Thyroid gland (tissue), 4 donors: Measurements from ENCODE around the gene SIK3.

Experiments used
- POLR2A ChIP-seq, 2 donors: fragments of 450-650 bp; IDR thresholded peaks; one replicate each; pipeline ENCODE4 v1.6.1; 2017; ENCODE audit warnings: antibody characterized with exemption in 2 of 2, mild to moderate bottlenecking in 2 of 2, moderate library complexity in 1 of 2
- TF ChIP-seq, protein P1 (sequence below), 6 experiments: fragments of 200-600 bp in 3 of 6; fragments of 450-650 bp in 3 of 6; sonication (generic) in 3 of 6; IDR thresholded peaks; one replicate each; pipeline ENCODE4 v1.5.1; 2016 to 2019; ENCODE audit warnings: antibody characterized with exemption in 6 of 6, mild to moderate bottlenecking in 2 of 6, inconsistent platforms in 1 of 6, moderate library complexity in 1 of 6

DNA sequence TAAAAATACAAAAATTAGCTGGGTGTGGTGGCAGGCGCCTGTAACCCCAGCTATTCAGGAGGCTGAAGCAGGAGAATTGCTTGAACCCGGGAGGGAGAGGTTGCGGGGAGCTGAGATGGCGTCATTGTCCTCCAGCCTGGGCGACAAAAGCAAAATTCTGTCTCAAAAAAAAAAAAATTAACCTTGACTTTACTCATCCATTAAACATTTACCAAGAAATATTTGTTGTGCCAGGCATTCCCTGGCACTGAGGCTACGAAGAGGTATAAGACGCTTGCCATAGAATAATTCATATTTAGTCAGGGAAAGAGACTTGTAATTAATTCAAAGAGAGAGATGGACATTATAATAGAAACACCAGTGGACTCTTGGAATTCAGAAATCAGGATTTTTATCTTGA is 32.7 kb upstream of the SIK3 start:
- TF ChIP-seq, protein P1, sequence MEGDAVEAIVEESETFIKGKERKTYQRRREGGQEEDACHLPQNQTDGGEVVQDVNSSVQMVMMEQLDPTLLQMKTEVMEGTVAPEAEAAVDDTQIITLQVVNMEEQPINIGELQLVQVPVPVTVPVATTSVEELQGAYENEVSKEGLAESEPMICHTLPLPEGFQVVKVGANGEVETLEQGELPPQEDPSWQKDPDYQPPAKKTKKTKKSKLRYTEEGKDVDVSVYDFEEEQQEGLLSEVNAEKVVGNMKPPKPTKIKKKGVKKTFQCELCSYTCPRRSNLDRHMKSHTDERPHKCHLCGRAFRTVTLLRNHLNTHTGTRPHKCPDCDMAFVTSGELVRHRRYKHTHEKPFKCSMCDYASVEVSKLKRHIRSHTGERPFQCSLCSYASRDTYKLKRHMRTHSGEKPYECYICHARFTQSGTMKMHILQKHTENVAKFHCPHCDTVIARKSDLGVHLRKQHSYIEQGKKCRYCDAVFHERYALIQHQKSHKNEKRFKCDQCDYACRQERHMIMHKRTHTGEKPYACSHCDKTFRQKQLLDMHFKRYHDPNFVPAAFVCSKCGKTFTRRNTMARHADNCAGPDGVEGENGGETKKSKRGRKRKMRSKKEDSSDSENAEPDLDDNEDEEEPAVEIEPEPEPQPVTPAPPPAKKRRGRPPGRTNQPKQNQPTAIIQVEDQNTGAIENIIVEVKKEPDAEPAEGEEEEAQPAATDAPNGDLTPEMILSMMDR (IDR thresholded peaks at IDR 0.05): no peak
- no peak for TF ChIP-seq POLR2A (IDR thresholded peaks at IDR 0.05)
